ENCODE measurements around the gene BTBD10.

DNA sequence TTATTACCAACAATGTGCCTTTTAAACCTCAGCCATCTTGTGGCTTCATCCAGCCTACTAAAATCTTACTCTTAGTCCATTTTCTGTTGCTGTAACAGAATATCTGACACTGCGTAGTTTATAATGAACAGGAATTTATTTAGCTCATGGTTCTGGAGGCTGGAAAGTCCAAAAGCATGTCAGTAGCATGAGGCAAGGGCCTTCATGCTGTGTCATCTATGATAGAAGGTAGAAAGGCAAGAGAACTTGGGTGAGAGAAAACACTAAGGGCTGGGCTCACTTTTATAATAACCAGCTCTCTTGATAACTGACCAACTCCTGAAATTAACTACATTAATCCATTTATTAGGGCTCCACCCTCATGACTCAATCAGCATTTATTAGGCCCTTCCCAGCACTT, 13.5 kb downstream of the BTBD10 start:
- TF ChIP-seq, protein P1, sequence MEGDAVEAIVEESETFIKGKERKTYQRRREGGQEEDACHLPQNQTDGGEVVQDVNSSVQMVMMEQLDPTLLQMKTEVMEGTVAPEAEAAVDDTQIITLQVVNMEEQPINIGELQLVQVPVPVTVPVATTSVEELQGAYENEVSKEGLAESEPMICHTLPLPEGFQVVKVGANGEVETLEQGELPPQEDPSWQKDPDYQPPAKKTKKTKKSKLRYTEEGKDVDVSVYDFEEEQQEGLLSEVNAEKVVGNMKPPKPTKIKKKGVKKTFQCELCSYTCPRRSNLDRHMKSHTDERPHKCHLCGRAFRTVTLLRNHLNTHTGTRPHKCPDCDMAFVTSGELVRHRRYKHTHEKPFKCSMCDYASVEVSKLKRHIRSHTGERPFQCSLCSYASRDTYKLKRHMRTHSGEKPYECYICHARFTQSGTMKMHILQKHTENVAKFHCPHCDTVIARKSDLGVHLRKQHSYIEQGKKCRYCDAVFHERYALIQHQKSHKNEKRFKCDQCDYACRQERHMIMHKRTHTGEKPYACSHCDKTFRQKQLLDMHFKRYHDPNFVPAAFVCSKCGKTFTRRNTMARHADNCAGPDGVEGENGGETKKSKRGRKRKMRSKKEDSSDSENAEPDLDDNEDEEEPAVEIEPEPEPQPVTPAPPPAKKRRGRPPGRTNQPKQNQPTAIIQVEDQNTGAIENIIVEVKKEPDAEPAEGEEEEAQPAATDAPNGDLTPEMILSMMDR (IDR thresholded peaks at IDR 0.05; ENCODE audit: low read length): no peak
- TF ChIP-seq EZH2 (optimal IDR thresholded peaks at IDR 0.05; ENCODE audit: low read depth, low read length): no peak
